ENCODE data around the gene TRMT61A.
A peak's percentile ranks its signal among the peaks of the same experiment; 100 is the strongest.

Gene TRMT61A

GRCh38 chr14:103528587-103529382, at the start of gene TRMT61A:
TSS of gene TRMT61A (plus strand) at chr14:103529196. CDS start at chr14:103529979, 783 bp downstream.
- Mint-ChIP-seq H3K9me3 (no peaks in the 10 kb centered on the region), H3K4me3 (peak within 1 kb of the TSS; percentile 98), H3K4me1 (peaks cover 69% of the 10 kb centered on the region), H3K36me3 (peaks cover 10% of the 10 kb centered on the region), H3K27ac (peak within 1 kb of the TSS; percentile 84), H3K27me3 (no peaks in the 10 kb centered on the region)
- ATAC-seq = peak; percentile 60

- Mint-ChIP-seq H3K4me3 (no peak overlapping the region), H3K4me1 (peaks cover 20% of the 10 kb centered on the region), H3K27ac (no peak overlapping the region), H3K36me3 (peaks cover 57% of the 10 kb centered on the region), H3K9me3 (no peaks in the 10 kb centered on the region), H3K27me3 (no peaks in the 10 kb centered on the region)
- ATAC-seq = peak; percentile 94
Measured at GRCh38 chr14:103480595-103480994, 48.4 kb upstream of the TRMT61A start.

- peaks cover 20% of the 10 kb centered on the region for H3K4me1 Mint-ChIP-seq
- no peaks in the 10 kb centered on the region for H3K27me3 Mint-ChIP-seq
- H3K4me3 Mint-ChIP-seq = no peak overlapping the region
- no peak overlapping the region for H3K27ac Mint-ChIP-seq
- ATAC-seq = no peak
- H3K9me3 Mint-ChIP-seq = no peaks in the 10 kb centered on the region
- peaks cover 44% of the 10 kb centered on the region for H3K36me3 Mint-ChIP-seq
Measured at GRCh38 chr14:103483600-103483999, 45.4 kb upstream of the TRMT61A start.

- no peak for ATAC-seq
- Mint-ChIP-seq H3K27ac (no peak overlapping the region), H3K36me3 (peaks cover 47% of the 10 kb centered on the region), H3K9me3 (no peaks in the 10 kb centered on the region), H3K4me3 (no peak overlapping the region), H3K27me3 (no peaks in the 10 kb centered on the region), H3K4me1 (peaks cover 12% of the 10 kb centered on the region)
Measured at GRCh38 chr14:103485504-103485903, 43.5 kb upstream of the TRMT61A start.

GRCh38 chr14:103488071-103488470, 40.9 kb upstream of the TRMT61A start:
- Mint-ChIP-seq H3K27ac (no peak overlapping the region), H3K27me3 (no peaks in the 10 kb centered on the region), H3K4me1 (no peaks in the 10 kb centered on the region), H3K4me3 (no peak overlapping the region), H3K9me3 (no peaks in the 10 kb centered on the region), H3K36me3 (peaks cover 38% of the 10 kb centered on the region)
- ATAC-seq = no peak

- H3K27me3 Mint-ChIP-seq = no peaks in the 10 kb centered on the region
- ATAC-seq = no peak
- no peaks in the 10 kb centered on the region for H3K9me3 Mint-ChIP-seq
- no peak overlapping the region for H3K27ac Mint-ChIP-seq
- peaks cover 32% of the 10 kb centered on the region for H3K36me3 Mint-ChIP-seq
- no peak overlapping the region for H3K4me3 Mint-ChIP-seq
- H3K4me1 Mint-ChIP-seq = no peaks in the 10 kb centered on the region
Measured at GRCh38 chr14:103488960-103489359, 40.0 kb upstream of the TRMT61A start.

GRCh38 chr14:103489621-103490020, 39.4 kb upstream of the TRMT61A start:
- H3K4me1 Mint-ChIP-seq = no peaks in the 10 kb centered on the region
- H3K27ac Mint-ChIP-seq = no peak overlapping the region
- no peak overlapping the region for H3K4me3 Mint-ChIP-seq
- no peaks in the 10 kb centered on the region for H3K27me3 Mint-ChIP-seq
- peaks cover 30% of the 10 kb centered on the region for H3K36me3 Mint-ChIP-seq
- H3K9me3 Mint-ChIP-seq = no peaks in the 10 kb centered on the region
- ATAC-seq = no peak

- Mint-ChIP-seq H3K9me3 (no peaks in the 10 kb centered on the region), H3K36me3 (peaks cover 30% of the 10 kb centered on the region), H3K4me3 (no peak overlapping the region), H3K27me3 (no peaks in the 10 kb centered on the region), H3K4me1 (no peaks in the 10 kb centered on the region), H3K27ac (no peak overlapping the region)
- no peak for ATAC-seq
Measured at GRCh38 chr14:103491691-103492090, 37.3 kb upstream of the TRMT61A start.

- Mint-ChIP-seq H3K36me3 (peaks cover 29% of the 10 kb centered on the region), H3K27ac (no peak overlapping the region), H3K9me3 (no peaks in the 10 kb centered on the region), H3K4me1 (no peaks in the 10 kb centered on the region), H3K27me3 (no peaks in the 10 kb centered on the region), H3K4me3 (no peak overlapping the region)
- no peak for ATAC-seq
Measured at GRCh38 chr14:103492156-103492925, 36.7 kb upstream of the TRMT61A start.

GRCh38 chr14:103495854-103496253, 33.1 kb upstream of the TRMT61A start:
- peaks cover 21% of the 10 kb centered on the region for H3K36me3 Mint-ChIP-seq
- no peak overlapping the region for H3K27ac Mint-ChIP-seq
- no peak for ATAC-seq
- H3K9me3 Mint-ChIP-seq = no peaks in the 10 kb centered on the region
- H3K4me1 Mint-ChIP-seq = peaks cover 9% of the 10 kb centered on the region
- no peak overlapping the region for H3K4me3 Mint-ChIP-seq
- H3K27me3 Mint-ChIP-seq = no peaks in the 10 kb centered on the region

GRCh38 chr14:103496776-103497175, 32.2 kb upstream of the TRMT61A start:
- Mint-ChIP-seq H3K27ac (no peak overlapping the region), H3K9me3 (no peaks in the 10 kb centered on the region), H3K36me3 (peaks cover 21% of the 10 kb centered on the region), H3K4me3 (no peak overlapping the region), H3K27me3 (no peaks in the 10 kb centered on the region), H3K4me1 (peaks cover 9% of the 10 kb centered on the region)
- no peak for ATAC-seq

GRCh38 chr14:103499709-103500108, 29.3 kb upstream of the TRMT61A start:
- no peak overlapping the region for H3K27ac Mint-ChIP-seq
- H3K27me3 Mint-ChIP-seq = no peaks in the 10 kb centered on the region
- no peak for ATAC-seq
- no peaks in the 10 kb centered on the region for H3K9me3 Mint-ChIP-seq
- peaks cover 48% of the 10 kb centered on the region for H3K36me3 Mint-ChIP-seq
- no peak overlapping the region for H3K4me3 Mint-ChIP-seq
- peaks cover 9% of the 10 kb centered on the region for H3K4me1 Mint-ChIP-seq

GRCh38 chr14:103500148-103500990, 28.6 kb upstream of the TRMT61A start:
- peaks cover 55% of the 10 kb centered on the region for H3K36me3 Mint-ChIP-seq
- H3K9me3 Mint-ChIP-seq = no peaks in the 10 kb centered on the region
- H3K4me3 Mint-ChIP-seq = no peak overlapping the region
- no peak overlapping the region for H3K27ac Mint-ChIP-seq
- H3K4me1 Mint-ChIP-seq = peaks cover 9% of the 10 kb centered on the region
- peak; percentile 83 for ATAC-seq
- no peaks in the 10 kb centered on the region for H3K27me3 Mint-ChIP-seq

- Mint-ChIP-seq H3K9me3 (no peaks in the 10 kb centered on the region), H3K4me3 (no peak overlapping the region), H3K27me3 (no peaks in the 10 kb centered on the region), H3K4me1 (peaks cover 9% of the 10 kb centered on the region), H3K36me3 (peaks cover 62% of the 10 kb centered on the region), H3K27ac (no peak overlapping the region)
- no peak for ATAC-seq
Measured at GRCh38 chr14:103501041-103501870, 27.7 kb upstream of the TRMT61A start.

Data from stimulated activated memory B cell treated with anti-CD40 and anti-IgM and Interleukin-4, amounts not matched to agents 10 μg/mL and 1 μg/mL and 100 μg/mL, for 72 hours (primary cell).